Stimulated activated CD8-positive, alpha-beta memory T cell treated with anti-CD3 and anti-CD28 coated beads, Interleukin-15, amount 100 ng/mL, for 24 hours (primary cell): ENCODE results near the gene DPYSL4.

ENCODE experiments used
- DNase-seq: peaks from one replicate; pipeline ENCODE4 v3.0.0-alpha.2; 2020; ENCODE audit warnings: low read depth

Gene DPYSL4

DNA sequence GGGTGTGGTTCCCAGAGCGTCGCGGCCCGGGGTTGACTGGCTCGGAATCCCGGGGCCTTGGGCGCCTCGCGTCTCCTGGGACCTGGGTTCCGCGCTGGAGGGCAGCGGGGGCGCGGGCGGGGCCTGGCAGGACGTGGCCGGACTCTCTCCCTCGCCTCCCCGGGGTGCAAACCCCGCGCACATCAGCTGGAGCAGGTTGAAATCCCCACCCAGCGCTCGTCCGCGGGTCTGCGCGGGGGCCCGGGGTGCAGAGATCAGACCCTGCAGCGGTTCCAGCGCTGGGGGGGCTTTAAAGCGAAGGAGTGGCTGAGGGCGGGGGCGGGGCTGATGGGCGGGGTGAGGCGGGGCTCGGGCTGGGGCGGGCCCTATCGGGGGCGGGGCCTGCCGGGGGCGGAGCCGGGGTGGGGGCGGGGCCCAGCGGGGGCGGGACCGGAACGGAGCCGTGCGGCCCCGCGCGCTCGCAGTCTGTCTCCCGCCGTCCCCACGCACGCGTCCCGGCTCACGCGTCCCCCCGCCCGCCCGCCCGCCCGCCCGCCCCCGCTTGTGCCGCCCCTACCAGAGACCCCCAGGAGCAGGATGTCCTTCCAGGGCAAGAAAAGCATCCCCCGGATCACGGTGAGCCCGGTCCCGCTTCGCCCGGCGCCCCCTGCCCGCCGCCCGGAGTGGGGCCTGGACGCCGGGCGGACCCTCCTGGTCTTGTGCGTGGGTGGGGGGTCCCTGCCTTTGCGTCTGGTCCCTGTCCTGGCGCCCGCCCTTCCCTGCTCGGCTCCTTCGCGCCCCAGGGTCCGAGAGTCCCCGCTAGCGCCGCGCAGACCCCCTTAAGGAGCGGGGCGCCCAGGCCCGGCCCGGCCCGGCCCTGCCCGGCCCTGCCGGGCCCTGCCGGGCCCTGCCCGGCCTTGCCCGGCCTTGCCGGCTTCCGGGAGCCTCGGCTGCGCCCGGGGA lies at the start of gene DPYSL4:
Gene DPYSL4 (plus strand): TSS at position 461 of the 942 bp plus-strand sequence. CDS start 116 bp downstream, at position 577.
- DNase-seq: no peak

DNA sequence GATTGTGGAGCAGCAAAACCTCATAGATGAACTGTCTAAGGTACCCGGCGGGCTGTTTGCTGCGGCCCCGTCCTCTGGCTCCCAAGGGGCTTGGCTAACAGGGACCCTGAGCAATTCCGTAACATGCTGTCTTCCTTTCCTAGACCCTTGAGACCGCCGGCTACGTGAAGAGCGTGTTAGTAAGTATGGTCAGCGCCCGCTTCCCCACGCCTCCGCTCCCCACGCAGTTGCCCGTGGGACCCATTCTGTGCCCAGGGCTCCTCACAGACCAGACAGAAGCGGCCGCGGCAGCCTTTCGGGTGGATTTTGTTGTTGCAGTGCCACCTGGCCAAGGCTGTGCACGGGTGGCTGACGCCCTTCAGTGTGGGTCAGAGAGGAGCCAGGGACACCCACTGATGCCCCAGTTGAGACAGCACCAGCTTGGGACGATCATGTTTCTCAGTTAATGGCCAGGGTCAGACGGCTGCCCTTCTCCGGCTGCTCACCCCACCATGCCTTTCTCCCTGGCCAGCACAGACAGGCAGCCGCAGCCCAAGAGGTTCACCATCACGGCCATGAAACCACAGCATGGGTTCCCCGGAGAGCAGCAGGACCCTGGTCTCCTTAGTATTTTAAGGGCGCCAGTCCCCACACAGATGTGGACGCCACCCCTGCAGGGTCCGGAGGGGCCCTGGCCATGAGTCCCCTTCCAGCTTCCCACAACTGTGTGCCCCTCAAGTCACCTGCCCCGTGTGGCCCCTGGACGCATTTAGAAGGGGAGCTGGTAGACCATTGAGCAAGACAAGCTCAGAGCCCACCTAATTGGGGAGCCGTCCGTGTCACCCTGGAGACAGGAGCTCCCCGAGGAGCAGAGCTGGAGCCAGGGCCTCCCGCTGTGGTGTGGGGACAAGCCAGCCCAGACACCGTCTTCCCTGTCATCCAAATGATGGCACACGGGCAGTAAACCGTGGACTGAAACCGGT lies 49.4 kb upstream of the DPYSL4 start:
- DNase-seq: no peak

DNA sequence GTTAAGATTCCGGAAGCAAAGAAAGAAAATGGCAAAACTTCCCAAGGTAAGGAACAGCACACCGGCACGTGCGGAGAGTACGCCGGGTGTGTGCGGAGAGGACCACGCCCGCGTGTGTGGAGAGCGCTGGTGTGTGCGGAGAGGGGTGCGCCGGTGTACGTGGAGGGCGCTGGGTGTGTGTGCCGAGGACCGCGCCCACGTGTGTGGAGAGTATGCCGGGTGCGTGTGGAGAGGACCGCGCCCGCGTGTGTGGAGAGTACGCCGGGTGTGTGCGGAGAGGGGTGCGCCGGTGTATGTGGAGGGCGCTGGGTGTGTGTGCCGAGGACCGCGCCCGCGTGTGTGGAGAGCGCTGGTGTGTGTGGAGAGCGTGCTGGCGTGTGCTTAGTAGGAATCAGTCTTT lies 48.6 kb upstream of the DPYSL4 start:
- DNase-seq: no peak

DNA sequence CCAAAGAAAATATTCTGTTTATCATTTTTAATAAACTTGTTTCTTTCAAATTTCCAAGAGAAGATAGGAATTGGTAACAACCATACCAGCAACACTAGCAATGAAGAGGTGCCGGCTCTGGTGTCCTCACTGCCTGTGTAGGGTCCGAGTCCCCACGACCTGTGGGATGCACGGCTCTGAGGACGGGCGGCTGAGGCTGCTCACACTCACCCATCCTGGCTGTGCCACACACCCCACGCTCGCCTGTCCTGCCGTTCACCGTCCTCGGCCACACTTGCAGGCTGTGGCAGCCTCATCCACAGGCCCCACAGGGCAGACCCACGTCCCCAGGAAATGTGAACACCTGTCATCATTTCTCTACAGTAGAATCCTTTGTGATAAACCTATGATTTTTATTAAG lies 48.2 kb upstream of the DPYSL4 start:
- no peak for DNase-seq

DNA sequence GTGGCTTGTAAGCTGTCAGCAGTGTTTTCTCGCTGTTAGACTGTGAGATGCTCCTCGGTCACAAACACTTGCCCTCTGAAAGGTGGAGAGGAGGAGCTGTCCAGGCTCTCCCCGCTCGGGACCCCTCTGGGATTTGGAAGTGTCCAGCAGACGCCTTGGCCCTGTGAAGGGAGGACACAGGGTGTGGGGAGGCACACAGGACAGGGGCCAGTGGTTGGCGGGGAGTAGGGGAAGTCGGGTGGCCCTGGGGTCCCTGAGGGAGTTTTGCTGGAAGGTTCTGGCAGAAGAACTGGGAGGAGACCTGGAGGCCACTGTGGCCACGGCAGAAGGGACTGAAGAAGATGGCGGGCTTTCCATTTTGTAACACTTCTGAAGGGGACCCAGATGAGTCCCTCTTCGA lies 47.2 kb upstream of the DPYSL4 start:
- no peak for DNase-seq

DNA sequence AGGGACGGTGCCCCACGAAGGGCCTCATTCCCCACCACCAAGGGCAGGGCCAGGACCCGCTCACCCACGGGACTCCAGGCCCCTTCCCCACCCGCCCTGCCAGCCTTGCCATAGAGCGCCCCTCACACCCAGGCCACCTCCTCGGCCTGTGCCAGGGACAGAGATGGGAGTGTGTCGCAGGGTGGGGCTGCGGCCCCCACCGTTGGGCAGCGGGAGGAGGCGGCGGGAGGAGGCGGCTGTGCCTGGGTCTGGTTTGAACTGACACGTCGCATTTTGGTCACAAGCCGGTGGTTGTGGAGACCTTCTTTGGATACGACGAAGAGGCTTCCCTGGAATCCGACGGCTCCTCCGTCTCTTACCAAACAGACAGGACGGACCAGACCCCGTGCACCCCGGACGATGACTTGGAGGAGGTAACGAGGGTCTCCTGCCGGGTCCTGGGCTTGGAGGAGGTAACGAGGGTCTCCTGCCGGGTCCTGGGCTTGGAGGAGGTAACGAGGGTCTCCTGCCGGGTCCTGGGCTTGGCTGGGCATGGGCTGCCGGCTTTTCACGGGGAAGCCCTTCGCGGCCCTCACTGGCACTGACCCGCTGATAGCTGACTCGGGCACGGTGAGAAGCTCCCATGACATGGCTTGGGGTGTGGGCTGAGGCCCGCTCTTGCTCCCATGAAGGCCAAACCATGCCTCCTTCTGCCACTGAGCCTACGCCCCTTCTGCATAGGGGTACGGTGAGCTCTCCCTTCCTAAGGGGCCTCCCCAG lies 46.4 kb upstream of the DPYSL4 start:
- DNase-seq: no peak

DNA sequence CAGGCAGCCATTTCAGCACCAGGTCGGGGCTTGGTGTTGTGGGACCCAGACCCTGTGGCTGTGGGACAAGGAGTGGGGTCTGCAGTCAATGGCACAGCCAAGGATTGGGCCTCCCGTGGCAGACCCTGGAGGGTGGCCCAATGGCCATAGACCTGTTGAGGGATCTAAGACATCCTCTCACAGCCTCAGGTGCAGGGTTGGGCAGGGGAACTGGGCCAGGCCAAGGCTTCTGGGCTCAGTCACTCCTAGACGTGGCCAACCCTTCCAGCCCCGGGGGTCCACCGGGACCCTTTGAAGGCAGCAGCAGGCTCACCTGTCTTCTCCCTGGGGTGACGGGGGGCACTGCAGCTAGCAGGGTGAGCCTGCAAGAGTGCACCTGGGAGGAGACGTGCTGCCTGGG lies 45.7 kb upstream of the DPYSL4 start:
- no peak for DNase-seq

DNA sequence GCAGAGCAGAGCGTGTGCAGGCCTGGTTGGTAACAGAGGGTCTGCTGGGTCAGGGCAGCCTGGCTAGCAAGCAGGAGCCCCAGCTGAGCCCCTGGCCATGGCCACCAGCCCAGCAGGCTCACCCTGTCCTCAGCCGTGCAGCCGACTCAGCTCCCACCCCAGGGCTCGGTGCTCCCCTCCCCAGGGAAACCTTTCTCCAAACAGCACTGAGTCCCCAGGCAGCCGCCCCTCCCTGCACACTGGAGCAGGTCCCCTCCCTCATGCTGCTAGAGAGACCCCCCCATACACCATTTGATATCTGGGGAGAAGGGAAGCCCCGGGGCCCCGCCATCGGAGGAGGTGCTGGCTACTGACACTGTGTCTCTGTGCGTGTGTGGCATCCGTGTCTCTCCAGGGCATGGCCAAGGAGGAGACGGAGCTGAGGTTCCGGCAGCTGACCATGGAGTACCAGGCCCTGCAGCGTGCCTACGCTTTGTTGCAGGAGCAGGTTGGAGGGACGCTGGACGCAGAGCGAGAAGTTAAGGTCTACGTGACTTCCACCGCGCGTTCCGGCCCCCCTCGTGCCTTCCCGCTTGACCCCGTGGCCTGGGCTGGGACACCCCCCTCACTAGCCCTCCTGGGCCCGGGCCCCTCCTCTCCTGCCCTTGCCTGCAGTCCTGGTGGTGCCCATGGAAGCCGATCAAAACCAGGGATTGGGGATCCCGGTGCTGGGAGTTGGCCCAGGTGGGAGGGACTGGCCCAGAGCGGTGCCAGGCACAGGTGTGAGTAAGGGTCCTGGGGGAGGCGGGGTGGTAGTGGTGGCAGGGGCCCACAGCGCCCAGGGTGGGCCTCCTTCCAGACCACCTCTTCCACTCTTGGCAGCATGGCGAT lies 45.0 kb upstream of the DPYSL4 start:
- no peak for DNase-seq

DNA sequence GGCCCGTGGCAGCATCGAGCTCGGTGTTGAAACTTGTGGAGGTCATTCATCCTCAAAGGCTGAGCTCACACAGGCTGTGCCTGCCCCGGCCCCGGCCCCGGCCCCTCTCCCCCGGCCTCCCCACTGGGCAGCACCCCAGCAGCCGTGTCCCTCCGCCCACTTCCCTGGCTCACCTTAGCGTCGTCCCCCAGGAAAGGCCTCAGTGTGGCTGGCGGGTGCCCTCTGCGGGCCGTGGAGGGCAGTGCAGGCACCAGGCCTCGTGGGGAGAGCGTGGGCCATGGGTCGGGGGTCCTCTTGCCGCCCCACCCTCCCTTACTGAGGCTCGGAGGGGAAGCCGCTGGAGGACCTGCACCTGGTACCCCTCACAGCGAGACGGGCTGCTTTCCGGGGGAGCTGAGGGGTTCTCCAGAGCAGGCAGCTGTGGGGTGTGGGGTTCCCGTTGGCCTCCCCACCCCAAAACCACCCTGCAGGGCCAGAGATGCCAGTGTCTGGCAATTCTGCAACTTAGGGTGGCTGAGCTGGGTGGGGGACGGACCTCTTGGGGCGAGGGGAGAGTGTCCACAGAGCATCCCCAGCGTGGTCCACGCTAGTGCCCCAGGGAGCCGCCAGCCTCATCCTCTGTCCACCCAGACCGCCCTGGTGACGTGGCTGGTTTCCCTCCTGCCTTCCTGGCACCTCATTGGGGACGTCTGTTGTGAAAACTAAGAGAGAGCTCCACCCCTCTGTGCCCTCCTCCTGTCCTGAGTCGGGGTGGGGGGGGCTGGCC lies 44.2 kb upstream of the DPYSL4 start:
- peak; percentile 30 for DNase-seq

DNA sequence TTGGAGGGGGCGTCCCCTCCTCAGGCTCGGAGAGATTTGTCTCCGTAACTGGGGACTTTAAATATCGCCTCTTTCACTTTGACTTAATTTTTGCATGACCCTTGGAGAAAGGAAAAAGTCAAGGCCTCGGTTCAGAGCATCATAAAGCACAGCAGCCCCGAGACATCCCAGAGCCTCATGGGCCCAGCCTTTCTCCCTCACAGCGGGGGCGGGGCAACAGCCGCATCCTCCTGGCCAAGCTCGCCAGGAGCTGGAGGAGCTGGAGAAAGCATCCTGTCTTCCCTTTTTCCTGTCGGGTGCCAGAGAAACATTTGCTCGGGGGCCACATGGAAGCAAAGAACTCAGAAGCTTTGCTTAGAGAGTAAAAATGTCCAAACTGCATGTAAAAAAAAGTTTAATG lies 43.6 kb upstream of the DPYSL4 start:
- DNase-seq: no peak

DNA sequence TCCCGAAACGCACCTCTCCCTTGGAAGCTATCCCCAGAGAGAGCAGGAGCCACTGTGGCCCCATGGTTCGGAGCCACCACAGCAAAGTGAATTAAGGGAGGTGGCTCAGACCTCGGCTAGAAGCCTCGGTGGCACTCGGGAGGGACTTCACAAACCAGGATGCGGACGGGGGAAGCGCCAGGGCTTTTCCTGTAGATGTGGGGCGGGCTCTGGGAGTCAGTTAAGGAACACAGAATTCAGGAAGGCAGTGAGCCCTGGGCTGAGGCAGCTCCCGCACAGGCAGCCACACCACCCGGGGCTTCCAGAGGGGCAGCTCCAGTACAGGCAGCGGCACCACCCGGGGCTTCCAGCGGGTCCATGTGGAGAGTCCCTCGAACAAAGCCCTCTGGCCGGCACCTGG lies 42.7 kb upstream of the DPYSL4 start:
- DNase-seq: no peak

DNA sequence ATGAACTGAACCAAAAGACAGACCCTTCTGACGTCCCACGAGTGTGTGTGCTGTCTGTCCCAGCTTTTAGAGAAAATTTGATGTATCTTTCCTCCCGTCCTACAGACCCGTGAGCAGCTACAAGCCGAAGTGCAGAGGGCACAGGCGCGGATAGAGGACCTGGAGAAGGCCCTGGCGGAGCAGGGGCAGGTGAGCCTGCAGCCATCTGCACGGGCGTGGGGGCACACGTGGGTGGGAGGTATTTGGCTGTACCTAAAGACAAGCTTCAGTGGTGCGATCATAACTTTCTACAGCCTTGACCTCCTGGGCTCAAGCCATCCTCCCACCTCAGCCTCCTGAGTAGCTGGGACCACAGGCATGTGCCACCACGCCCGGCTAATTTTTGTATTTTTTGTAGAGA lies 41.7 kb upstream of the DPYSL4 start:
- DNase-seq: no peak

DNA sequence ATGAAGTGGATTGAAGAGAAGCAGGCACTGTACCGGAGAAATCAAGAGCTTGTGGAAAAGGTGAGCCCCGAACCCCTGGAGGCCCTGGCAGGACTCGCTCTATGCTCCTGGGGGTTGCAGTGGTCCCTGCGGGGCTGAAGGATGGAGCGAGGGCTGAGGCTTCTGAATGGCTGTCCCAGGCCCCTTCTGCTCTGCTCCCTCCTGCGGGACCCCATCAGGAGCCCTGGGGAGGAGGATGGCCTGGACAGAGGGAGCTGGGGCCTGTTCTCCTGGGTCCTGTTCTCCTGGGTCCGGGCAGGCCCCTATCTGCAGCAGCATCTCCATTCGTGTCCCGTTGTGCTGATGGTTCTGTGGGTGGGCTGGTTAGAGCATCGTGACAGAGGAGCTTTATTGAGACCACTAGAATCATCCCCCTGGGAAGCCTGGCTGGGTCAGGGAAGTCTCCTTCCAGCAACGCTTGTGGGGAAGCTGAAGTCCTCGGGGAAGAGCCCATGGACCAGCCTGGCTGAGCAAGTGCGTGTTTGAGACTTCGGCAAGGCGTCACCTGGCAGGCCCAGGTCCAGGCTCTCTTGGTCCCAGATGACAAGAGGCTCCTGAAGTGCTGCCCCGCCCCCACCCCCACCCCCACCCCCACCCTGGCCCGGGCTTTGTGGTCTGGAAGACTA lies 41.1 kb upstream of the DPYSL4 start:
- DNase-seq: no peak

DNA sequence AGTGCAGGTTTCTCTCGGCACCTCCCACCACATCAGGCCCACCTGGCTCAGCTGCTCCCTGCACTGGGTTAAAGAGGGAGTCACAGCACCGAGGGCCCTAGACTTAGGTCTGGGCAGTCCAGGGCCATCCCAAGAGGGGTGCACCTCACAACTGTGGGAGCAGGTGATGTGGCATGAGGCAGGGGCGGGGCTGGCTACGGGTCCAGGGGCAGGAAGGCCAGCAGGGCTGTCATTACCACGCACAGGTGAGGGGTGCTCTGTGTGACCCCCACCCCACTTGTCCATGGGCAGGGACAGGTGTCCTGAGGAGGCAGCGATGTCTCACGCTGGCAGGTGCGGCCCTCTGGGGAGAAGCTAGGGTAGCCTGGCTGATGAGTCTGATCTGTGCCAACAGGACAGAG lies 40.5 kb upstream of the DPYSL4 start:
- DNase-seq: no peak

DNA sequence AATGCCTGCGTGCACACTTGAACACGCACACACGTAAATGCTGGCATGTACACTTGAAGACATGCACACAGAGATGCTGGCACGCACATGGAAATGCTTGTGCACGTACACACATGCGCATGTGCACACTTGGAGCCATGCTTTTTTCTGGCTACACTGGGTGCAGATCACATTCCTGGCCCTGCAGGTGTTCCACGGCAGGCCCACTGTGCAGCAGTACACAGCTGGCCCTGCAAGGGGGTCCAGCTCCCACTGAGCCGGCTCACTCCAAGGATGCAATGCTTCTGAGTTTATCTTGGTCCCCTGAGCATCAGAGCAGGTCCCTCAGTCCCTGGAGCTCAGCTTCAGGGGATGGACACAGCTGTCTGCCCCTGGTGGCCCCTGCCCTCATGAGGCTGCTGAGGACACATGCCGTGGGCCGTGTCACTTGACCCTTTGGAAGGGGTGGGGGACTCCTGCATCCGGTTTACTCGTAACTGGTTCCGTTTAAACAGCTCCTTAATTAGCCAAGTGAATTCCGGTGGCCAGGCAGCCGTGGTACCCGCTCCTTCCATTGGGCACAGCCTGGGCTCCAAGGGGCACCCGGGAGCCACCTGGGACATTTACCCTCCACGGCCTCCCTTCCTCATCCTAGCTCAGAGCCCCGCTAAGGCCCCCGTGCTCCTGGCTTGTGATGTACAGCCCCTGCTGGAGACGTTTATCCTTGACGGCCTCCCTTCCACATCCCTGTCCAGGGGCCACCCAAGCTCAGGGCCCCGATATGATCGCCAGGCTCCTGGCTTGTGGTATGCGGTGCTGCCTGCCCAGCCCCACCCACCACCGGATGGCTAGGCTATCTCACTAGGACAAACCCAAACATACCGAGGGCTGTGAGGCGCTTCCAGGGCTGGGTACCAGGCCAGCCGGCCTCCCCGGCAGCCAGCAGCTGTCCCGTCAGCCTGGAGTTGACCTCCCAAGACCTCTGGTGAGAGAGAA lies 39.5 kb upstream of the DPYSL4 start:
- DNase-seq: no peak

DNA sequence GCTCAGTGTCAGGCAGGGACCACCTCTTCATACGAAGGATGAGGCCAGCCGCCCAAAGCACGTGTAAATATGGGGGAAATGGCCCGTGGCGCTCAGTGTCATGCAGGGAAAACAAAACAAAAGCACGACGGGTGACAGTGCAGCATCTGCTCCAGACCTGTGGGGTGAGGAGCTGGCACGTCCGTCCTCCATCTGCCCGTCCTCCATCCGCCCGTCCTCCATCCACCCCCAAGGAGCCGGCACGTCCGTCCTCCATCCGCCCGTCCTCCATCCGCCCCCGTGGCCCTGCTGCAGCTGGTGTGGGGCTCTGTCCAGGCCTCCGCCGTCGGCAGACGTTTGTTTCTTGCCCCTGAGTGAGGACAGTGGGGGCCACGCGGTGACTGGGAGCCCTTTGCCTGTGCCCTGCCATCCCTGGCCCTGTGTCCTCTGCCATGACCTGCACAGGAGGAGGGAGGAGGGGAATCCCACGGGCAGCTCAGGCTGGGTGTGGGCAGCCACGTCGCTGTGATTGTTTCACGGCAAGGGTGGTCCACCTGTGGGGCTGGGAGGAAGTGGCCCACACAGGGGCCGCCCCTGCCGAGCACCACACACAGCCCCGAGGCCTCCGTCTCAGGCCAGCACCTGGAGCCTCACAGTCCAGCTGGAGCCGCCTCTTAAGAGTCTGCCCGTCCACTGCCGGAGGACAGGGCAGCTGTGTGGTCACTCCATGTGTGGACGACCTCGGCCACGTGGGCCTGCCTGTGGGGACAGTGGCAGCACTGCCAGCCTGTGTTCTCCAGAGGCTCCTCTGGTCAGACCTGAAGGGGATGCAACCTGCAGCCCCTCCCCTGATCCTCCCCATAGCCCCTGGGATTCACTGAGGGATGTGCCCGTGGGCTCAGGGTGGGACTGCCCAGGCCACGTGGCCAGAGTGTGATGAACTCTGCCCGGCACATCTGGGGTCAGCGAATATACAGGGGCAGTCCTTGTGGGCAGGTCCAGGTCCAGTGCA lies 38.2 kb upstream of the DPYSL4 start:
- no peak for DNase-seq

DNA sequence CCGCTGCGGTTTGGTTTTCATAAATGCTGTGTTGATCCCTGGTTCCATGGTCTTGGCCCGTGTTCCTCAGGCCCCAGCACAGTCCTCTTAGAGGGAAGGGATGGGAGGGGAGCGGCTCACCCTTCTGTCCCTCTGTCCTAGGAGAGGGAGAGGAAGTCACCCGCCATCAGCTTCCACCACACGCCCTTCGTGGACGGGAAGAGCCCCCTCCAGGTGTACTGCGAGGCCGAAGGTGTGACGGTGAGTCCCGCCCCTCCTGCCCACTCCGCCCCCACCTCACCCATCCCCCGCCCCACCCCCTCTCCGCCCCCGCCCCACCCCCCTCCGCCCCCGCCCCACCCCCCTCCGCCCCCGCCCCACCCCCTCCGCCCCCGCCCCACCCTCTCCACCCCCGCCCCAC lies 37.5 kb upstream of the DPYSL4 start:
- no peak for DNase-seq
